ENCODE results near the gene GINM1. TPM values are rescaled to one million over a fixed set of nuclear protein-coding genes. Genes with fewer than 3 reads are reported as not detected.

GINM1 gene, protein sequence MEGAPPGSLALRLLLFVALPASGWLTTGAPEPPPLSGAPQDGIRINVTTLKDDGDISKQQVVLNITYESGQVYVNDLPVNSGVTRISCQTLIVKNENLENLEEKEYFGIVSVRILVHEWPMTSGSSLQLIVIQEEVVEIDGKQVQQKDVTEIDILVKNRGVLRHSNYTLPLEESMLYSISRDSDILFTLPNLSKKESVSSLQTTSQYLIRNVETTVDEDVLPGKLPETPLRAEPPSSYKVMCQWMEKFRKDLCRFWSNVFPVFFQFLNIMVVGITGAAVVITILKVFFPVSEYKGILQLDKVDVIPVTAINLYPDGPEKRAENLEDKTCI
- 10 to 100 TPM; 40.8 to 62.6 (median 58.7) TPM for polyA plus RNA-seq (ENCODE audit: insufficient read depth in 1 of 5, insufficient read length in 5 of 5, low replicate concordance in 1 of 5)
- long read RNA-seq, donor 1, transcript GINM1-201 (8 exons, 2,024 nt) = major isoform, 19 of 37 reads
- long read RNA-seq, donor 1, partial matches to known transcripts = 18 of 37 reads
- long read RNA-seq, donor 1, other reads (novel, unspliced or antisense) = 0 of 37 reads
- long read RNA-seq, donor 2, transcript GINM1-201 (8 exons, 2,024 nt) = major isoform, 13 of 13 reads
- long read RNA-seq, donor 2, partial matches to known transcripts = 0 of 13 reads
- long read RNA-seq, donor 2, other reads (novel, unspliced or antisense) = 0 of 13 reads
- long read RNA-seq, donor 3, transcript GINM1-201 (8 exons, 2,024 nt) = major isoform, 15 of 15 reads
- long read RNA-seq, donor 3, partial matches to known transcripts = 0 of 15 reads
- long read RNA-seq, donor 3, other reads (novel, unspliced or antisense) = 0 of 15 reads
- long read RNA-seq, donor 4, transcript GINM1-201 (8 exons, 2,024 nt) = major isoform, 11 of 11 reads
- long read RNA-seq, donor 4, partial matches to known transcripts = 0 of 11 reads
- long read RNA-seq, donor 4, other reads (novel, unspliced or antisense) = 0 of 11 reads
- long read RNA-seq, donor 5, transcript GINM1-201 (8 exons, 2,024 nt) = major isoform, 16 of 16 reads
- long read RNA-seq, donor 5, partial matches to known transcripts = 0 of 16 reads
- long read RNA-seq, donor 5, other reads (novel, unspliced or antisense) = 0 of 16 reads
- long read RNA-seq, donor 6, transcript GINM1-201 (8 exons, 2,024 nt) = major isoform, 19 of 24 reads
- long read RNA-seq, donor 6, partial matches to known transcripts = 0 of 24 reads
- long read RNA-seq, donor 6, other reads (novel, unspliced or antisense) = 5 of 24 reads
- long read RNA-seq, donor 7, transcript GINM1-201 (8 exons, 2,024 nt) = major isoform, 15 of 15 reads
- long read RNA-seq, donor 7, partial matches to known transcripts = 0 of 15 reads
- long read RNA-seq, donor 7, other reads (novel, unspliced or antisense) = 0 of 15 reads
- long read RNA-seq, donor 8, transcript GINM1-201 (8 exons, 2,024 nt) = major isoform, 6 of 6 reads
- long read RNA-seq, donor 8, partial matches to known transcripts = 0 of 6 reads
- long read RNA-seq, donor 8, other reads (novel, unspliced or antisense) = 0 of 6 reads

DNA sequence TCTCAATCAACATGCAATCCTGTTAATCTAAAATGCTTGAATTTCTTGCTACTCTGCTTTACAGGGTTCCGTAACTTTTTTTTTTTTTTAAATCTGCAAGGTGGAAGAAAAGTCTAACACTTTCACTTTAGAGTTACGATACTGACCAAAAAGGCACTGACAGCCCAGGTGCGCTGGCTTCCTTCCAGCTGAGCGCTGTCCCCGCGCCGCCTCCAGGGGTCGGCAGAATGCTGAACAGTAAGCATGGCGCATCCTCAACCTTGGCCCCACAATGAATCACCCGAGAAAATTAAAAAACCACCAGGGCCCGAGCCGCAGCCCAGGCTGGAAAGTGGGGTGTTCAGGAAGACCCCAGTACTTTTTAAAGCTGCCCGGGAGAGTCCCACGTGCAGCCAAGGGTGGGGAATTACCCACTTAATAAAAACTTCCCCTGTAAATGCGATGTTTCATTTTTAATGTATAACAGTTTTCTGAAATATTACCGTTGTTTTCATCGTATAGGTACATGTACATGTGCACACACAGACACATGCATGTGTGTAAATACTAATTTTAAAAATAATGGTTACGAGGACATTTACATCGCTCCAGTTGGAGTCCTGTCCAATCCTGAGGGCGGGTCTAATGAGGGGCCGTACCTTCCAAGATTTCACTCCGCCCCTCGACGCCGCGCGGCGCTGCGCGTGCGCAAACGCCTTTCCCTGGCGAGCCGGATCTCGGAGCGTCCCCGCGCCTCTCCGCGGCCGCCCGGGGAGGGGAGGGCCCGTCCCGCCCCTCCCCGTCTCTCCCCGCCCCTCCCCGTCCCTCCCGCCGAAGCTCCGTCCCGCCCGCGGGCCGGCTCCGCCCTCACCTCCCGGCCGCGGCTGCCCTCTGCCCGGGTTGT is at the start of gene GINM1:
Gene GINM1, plus strand, starts transcription at position 849 of the 883 bp plus-strand sequence. CDS start 40 bp downstream, outside the sequence.
- DNase-seq = peak; percentile 96 to 97

DNA sequence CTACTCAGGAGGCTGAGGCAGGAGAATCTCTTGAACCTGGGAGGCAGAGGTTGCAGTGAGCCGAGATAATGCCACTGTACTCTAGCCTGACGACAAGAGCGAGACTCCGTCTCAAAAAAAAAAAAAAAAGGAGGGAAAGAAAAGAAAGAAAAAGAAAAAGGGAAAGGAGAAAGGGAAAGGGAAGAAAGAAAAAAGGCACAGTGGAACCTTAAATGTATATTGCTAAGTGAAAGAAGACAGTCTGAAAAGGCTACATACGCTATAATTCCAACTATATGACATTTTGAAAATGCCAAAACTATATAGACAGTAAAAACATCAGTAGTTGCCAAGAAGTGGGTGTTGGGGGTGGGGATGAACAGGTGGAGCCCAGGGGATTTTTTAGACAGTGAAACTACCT is 36.5 kb upstream of the GINM1 start:
- no peak for DNase-seq

DNA sequence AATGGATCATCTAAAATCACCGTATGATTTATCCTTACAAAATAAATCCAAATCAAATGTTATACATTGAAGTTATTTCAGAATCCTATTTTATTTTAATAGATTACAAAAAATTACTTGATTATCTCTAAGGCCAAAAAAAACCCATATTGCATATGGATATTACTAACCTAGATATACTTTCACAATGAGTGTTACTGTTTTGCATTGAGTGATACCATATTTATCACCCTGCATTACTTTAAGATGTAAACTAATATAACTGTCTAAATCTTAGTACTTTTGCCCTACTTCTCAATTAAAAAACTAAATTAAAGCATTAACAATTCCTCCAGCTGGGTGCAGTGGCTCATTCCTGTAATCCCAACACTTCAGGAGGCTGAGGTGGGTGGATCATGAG is 31.4 kb upstream of the GINM1 start:
- DNase-seq = no peak

DNA sequence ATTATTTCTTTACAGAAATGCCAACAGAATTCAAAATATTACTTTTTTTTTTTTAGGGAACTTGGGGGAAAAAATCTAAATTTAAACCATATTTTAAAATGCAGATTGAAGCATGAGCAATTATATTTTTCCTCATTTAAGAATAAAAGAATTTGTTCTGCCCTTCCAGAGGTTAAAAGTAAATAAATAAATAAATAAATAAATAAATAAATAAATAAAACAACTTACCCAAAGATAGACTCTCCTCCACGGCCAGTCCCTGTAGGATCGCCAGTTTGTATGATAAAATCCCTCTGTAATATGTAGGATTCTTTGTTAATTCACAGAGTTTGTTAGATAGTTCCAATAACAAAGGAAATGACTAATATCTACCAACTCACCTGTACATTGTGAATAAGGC is 25.0 kb upstream of the GINM1 start:
- DNase-seq = no peak

GRCh38 chr6:149544646-149545257 is 21.4 kb upstream of the GINM1 start:
- DNase-seq = peak in 1 of 2 donors; percentile 19

- DNase-seq = peak; percentile 71 to 81
Measured at GRCh38 chr6:149545258-149545753, 20.9 kb upstream of the GINM1 start.

GRCh38 chr6:149545754-149546471 is 20.3 kb upstream of the GINM1 start, which contains the start of gene PPIL4:
Gene PPIL4 (minus strand): TSS chr6:149546043. CDS start chr6:149546005, 38 bp downstream.
- DNase-seq = peak; percentile 98

DNA sequence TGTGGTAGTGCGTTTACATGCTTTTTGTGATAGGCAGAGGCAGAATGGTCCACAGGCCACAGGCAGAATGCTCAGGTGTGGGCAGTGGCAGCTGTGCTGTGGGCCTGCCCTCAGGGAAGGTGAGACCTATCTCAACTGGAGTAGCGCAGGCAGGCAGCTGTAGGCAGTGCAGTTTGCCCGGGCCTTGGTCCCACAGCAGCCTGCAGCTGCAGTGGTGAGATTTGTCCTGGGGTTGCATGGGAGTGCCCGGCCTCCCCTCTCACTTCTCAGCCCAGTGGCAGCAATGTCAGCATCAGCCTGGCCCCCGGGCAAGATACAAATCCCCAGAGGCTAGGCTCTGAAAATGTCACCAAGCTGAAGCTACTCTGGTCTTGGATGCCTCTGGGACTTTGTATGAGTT is 14.3 kb upstream of the GINM1 start:
- no peak for DNase-seq

DNA sequence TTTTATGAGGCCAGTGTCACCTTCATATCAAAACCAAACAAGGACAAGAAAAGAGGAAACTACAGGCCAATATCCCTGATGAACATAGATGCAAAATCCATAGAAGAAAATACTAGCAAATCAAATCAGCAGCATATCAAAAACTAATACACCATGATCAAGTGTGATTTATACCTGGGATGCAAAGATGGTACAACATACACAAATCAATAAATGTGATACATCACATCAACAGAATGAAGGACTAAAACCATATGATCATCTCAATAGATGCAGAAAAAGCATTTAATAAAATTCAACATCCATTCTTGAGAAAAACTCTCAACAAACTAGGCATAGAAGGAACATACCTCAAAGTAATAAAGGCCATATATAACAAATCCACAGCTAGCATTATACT is 8.1 kb upstream of the GINM1 start:
- DNase-seq = no peak

DNA sequence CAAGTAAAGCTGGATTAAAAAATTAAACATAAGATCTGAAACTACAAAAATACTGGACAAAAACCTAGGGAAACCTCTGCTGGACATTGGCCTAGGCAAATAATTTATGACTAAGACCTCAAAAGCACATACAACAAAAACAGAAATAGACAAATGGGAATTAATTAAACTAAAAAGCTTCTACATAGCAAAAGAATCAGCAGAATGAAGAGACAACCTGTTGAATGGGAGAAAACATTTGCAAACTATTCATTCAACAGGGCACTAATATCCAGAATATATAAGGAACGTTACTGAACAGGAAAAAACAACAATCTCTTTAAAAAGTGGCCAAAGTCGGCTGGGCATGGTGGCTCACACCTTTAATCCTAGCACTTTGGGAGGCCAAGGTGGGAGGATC is 6.8 kb upstream of the GINM1 start:
- no peak for DNase-seq

GRCh38 chr6:149560736-149561135 is 5.4 kb upstream of the GINM1 start:
- no peak for DNase-seq

DNA sequence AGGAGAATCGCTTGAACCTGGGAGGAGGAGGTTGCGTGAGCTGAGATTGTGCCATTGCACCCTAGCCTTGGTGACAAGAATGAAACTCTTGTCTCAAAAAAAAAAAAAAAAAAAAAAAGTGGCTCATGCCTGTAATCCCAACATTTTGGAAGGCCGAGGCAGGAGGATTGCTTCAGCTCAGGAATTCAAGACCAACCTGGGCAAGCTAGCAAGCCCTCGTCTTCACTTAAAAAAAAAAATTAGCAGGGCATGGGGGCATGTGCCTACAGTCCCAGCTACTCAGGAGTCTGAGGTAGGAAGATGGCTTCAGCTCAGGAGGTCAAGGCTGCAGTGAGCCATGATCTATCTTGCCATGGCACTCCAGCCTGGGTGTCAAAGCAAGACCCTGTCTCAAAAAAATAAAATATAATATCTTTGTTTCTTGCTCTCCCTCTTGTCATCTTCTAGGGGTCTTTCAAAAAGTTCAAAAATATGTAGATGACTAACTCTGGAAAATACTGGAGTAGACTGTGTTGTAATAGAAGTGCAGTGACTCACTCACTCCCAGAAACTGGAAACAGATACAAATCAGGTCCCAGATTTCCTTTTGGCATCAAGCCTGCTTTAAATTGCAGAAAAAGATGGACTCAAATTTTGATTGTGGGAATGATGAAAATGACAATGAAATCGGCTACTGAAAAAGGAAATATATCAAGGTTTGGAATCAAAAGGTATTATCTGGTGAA is 2.8 kb upstream of the GINM1 start:
- no peak for DNase-seq

- DNase-seq = no peak
Measured at GRCh38 chr6:149563928-149564325, 2.2 kb upstream of the GINM1 start.

DNA sequence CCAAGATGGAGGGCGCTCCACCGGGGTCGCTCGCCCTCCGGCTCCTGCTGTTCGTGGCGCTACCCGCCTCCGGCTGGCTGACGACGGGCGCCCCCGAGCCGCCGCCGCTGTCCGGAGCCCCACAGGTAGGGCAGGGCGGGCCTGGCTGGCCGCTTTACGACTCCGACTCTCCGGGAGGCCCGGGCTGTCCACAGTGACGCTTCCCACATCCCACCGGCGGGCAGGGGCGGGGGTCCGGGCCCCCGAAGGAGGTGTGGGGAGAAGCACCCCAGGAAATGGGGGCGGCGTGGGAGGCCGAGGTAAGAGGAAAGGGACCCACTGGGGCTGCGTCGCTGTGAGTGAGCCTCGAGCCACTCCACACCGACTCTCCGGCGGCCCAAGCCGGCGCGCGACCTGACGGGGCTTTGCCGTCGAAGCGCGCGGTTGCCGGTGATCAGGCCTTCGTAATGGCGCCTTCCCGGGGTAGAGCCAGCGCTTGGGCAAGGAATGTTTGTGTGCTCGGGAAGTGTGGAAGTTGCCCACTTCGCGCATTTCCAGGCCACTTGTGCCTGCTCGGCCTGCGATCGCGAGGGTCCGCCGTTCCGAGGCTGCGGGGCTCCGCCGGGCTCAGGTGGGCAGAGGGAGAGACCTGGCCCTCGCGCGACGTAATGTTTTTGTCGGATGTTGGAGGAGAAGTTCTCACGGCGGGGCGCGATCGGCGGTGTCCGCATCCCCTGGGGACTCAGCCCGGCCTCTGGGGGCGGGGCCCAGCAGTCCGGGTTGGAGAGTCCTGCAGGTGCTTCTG is 427 bp downstream of the GINM1 start:
- DNase-seq = peak; percentile 44 to 55

DNA sequence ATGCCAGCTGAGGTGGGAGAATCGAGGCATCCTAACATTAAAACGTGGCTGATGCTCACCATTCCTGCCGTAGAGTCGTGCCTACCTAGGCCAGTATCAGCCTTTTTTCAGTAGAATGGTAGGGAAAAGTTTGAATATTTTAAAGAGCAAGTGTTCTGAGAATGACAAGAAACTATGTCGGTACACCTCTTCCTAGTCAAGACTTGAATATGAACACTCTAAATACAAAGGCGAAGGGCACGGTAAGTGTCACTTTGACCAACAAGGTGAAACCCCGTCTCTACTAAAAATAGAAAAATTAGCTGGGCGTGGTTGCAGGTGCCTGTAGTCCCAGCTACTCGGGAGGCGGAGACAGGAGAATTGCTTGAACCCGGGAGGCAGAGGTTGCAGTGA is 1.0 kb downstream of the GINM1 start:
- DNase-seq = no peak

DNA sequence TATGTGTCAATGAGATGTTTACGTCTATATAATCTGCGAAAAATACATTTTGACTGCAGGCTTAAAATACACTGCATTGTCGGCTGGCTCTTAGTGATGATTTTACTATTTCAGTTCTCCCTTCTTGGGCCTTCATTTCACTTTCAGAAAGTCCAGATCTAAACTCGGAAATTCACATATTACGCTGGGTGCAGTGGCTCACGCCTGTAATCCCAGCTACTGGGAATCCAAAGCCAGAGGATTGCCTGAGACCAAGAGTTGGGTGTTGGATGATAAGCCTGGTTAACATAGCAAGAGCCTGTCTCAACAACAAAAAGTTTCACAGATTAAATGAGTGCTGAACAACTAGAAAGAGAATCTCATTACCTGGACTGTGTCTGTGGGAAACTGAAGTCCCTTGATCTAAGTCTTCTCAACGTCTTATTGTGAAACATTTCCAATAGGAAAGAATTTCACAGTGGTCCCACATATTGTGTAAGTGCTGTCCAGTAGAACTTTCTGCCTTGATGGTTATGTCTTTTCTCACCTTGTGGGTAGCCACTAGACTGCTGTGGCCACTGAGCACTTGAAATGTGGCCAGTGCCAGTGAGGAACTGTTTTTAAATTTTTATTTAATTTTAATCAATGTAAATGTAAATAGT is 1.9 kb downstream of the GINM1 start:
- DNase-seq = no peak

DNA sequence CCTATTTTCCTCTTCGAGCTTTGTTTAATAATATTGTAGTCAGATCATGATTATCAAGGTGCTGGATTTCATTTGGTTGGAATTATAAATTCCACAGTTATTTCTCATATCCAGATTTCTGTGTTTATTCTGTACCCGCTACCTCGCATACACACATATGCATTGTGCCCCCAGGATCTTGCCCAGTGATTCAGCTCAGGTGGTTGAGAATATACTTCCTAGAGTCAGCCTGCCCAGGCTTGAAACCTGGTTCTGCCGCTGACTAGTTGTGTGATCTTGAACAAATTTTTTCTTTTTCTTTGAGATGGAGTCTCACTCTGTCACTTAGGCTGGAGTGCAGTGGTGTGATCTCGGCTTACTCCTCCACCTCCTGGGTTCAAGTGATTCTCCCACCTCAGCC is 14.7 kb downstream of the GINM1 start:
- DNase-seq = no peak
